ENCODE measurements around the gene DOCK8.

DOCK8 gene

GRCh38 chr9:419571-420171 is 205.0 kb downstream of the DOCK8 start:
- DNase-seq (ENCODE audit: low spot score), result no peak

- no peak for DNase-seq (ENCODE audit: low spot score)
Observed at GRCh38 chr9:421896-422295, 207.2 kb downstream of the DOCK8 start.

DNA sequence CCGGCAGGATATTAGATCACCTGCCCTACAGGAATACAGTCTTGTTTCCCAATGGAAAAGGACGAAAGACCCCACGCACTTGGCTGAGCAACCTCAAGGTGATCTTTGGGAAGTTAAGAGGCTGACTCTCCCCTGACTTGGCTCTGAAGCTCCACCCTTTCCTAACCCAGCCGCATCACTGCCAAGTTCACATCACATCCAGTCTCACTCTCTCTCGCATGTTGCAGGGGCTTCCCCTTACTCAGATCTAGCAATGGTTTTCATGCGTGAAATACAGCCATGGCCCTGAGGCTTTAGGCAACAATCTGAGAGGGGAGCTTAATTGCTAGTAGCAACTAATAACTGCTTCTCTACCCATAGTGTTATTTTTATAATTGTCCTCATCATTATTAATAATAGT is 211.6 kb downstream of the DOCK8 start:
- DNase-seq (ENCODE audit: low spot score), result no peak

DNA sequence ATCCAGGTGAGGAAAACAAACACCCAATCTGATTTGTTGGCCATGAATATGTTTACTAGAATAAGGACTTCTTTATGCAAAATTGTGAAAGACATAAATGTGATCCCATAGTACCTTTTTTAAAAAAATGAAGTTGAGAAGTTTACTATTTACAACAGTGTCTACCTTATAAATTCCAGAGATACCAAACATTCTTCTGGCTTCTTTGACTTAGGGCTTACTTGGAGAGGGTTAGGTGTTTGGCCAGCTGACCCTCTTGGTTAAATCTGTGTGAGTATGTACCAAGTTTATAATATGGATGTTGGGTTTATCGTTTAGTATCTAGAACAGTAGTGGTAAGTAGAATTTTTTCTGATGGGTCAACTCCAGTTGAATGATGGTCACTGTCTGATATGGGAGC is 212.3 kb downstream of the DOCK8 start:
- DNase-seq (ENCODE audit: low spot score), result no peak

- no peak for DNase-seq (ENCODE audit: low spot score)
Observed at GRCh38 chr9:431701-432100, 217.0 kb downstream of the DOCK8 start.

- no peak for DNase-seq (ENCODE audit: low spot score)
Observed at GRCh38 chr9:436482-436881, 221.8 kb downstream of the DOCK8 start.

DNA sequence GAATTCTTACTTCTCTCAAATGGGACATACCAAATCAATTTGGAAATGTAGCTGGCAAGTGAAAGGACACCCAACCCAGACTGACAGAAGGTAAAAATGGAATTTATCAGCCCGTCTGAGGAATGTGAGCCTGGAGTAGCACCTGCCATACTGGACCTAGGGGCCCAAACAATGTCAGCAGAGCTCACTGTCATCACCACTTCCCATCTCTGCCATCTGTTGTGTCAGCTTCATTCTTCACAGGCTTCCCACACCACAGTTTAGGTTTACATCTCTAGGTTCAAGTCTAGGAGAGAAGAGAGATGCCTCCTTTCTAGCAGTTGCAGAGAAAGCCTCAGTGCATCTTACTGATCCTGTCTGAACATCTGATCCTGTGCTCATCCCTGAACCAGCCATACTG is 222.4 kb downstream of the DOCK8 start:
- no peak for DNase-seq (ENCODE audit: low spot score)

DNA sequence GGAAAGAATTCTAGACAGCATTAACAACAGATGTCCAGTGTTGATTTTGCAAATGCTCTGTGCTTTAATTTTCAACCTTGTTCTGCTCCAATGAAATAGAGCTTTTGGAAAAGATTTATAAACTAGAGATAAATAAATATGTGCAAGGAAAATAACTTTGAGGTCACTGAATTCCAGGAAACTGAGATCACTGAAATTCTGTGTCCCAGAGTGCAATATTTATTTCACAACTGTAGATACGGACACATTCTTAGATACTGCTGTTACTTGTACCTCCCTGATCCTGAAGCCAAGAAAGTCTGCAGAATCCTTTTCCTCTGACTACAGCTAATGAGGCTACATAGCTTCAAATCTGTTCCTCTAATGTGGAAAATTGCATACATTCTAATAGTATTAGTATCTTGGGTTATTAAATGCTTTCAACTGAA is 222.9 kb downstream of the DOCK8 start:
- no peak for DNase-seq (ENCODE audit: low spot score)

GRCh38 chr9:438066-438465 is 223.4 kb downstream of the DOCK8 start:
- DNase-seq (ENCODE audit: low spot score), result no peak

- DNase-seq (ENCODE audit: low spot score), result no peak
Observed at GRCh38 chr9:438961-439768, 224.5 kb downstream of the DOCK8 start.

DNA sequence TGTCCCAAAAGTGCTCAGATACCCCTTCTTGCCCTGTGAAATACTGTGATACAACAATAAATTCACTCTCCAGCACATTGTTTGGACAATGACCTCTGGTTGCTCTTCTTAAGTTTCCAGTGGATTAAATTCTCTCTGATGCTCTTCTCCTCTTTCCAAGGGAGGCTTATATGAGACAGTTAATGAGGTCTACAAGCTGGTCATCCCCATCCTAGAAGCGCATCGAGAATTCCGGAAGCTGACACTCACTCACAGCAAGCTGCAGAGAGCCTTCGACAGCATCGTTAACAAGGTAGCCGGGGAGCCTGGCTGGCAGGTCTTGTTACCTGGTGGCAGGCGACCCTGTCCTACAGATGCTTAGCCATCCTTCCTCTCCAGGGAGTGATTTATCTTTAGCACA is 226.5 kb downstream of the DOCK8 start:
- DNase-seq (ENCODE audit: low spot score), result no peak

DNA sequence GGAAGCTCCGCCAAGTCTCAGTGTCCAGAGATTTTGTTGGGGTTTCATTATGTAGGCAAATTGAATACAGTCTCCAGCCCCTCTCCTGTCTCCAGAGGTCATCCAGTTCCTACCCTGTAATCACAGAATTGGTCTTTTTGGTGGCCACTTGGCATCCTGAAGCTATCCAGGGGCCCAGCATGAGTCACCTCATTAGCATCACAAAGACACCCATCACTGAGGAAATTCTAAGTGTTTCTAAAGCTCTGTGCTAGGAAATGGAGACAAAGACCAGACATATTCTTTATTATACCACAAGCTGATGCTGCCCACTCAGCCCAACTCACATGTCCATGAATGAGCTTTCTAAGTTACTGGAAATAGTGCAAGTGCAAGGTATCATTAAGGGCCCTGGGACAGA is 229.9 kb downstream of the DOCK8 start:
- DNase-seq (ENCODE audit: low spot score), result no peak

GRCh38 chr9:445033-445432 is 230.4 kb downstream of the DOCK8 start:
- no peak for DNase-seq (ENCODE audit: low spot score)

DNA sequence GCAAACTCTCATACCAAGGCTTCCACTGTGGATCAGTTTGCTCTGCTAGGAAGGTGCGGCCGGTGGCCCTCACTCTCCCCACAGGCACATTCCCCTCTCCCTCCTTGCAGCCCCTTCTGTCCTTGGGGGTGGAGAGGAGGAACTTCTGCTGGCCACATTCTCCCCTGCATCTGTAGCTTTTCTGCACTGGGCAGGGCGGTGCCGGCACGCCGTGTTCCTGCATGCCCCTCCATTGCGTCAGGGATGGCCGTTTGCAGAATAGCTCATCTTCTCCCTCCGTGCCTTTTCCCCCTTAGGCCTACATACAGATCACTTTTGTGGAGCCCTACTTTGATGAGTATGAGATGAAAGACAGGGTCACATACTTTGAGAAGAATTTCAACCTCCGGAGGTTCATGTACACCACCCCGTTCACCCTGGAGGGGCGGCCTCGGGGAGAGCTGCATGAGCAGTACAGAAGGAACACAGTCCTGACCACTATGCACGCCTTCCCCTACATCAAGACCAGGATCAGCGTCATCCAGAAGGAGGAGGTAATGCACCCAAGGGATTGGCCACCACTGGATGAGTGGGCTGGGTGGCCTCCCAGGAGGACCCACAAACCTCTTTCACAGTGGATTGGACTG is 231.5 kb downstream of the DOCK8 start:
- DNase-seq (ENCODE audit: low spot score), result no peak

DNA sequence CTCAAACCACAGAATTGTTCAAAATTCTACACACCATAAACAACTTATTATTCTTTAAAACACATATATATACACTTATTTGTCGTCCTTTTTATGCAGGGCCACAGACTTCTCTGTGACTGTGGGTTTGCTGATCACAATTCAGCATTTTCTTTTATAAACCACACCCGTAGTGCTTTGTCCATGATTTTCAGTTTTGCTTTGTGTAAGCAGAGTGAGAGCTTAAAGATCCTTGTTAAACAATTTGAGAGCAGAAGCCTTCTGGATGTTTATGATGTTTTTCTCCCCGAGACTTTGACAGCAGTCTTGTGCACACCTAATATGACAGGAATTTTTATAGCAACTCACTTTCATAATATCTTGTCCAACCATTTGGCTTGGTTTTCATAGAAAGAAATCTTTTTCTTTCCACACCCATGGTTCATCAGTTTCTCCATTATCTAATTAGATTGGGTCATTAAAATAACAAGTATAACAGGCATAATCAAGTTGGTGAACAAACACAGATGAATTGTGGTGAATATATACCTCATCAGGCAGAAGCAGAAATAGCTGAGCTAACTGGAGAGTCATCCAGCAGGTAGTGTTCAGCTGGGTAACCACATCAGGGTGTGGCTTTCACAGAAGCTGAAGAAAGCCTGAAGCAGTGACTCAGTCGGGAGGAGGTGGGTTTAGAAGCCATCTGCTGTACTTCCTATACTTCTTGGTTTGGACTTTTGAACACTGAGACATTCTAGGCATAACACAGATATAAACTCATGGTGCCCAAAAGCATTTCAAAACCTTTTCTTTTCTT is 232.8 kb downstream of the DOCK8 start:
- DNase-seq (ENCODE audit: low spot score), result no peak

DNA sequence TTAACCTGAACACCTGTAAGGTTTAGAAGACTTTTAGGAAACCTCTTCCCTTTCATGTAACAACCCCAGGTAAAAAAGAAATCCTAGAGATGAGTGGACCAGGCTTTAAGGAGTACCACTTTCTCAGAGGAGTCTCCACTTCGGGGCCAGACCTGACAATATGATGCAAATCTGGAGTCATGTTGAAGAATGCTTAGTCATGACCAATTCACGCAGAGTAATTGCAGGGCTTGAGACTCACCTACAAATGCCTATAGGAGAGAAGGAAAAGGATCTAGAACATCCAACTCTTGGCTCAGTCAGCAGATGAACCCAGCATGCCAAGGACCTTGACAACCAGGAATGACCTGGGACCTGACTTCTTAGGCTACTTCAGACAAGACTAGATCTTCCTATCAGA is 235.4 kb downstream of the DOCK8 start:
- no peak for DNase-seq (ENCODE audit: low spot score)

GRCh38 chr9:450561-450960 is 235.9 kb downstream of the DOCK8 start:
- no peak for DNase-seq (ENCODE audit: low spot score)

GRCh38 chr9:453832-454231 is 239.2 kb downstream of the DOCK8 start:
- no peak for DNase-seq (ENCODE audit: low spot score)

GRCh38 chr9:456365-456764 is 241.7 kb downstream of the DOCK8 start:
- no peak for DNase-seq (ENCODE audit: low spot score)

GRCh38 chr9:458590-458989 is 243.9 kb downstream of the DOCK8 start:
- DNase-seq (ENCODE audit: low spot score), result no peak

DNA sequence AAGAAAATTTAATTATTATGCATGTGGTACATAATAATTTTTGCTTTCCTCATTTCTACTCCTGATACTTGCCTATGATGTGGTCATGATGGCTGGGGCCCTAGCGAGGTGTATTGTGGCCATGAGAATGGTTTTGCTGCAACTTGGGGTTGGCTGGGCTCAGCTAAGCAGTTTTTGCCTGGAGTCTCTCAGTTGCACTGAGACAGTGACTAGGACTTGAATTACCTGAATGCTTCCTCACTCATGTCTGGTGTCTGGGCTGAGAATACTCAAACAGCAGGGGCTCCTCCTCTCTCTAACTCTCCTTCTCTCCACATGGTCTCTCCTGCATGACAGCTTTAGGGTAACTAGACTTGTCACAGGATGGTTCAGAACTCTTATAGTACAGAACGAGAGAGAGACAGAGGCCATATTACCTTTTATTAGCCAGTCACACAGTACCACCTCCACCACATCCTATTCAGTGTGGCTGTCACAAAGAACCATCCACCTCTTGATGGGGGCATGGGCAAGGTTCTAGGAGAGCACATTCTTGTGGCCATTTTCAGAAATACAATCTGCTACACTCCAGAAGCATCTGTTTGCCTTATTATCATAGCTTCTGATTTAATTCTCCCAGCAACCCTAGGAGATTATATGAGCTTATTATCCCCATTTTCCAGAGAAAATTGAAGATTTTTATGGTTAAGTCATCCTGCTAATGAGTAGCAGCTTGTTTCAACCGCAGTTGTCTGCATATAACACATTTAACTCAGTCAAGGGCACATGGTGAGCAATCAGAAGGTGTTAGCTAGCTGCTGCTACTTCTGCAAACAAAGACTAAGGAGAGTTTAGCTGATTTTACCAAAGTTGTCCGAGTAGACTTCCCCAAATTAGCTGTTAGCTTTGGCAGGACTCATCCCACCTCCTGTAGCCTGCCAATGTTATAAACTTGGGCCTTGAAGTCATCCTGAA is 245.1 kb downstream of the DOCK8 start:
- no peak for DNase-seq (ENCODE audit: low spot score)

Measured in left forelimb (tissue), 1 donor.